Naive B cell (primary cell): Measurements from ENCODE around the gene LEAP2. TPM values are rescaled to one million over a fixed set of nuclear protein-coding genes. Genes with fewer than 3 reads are reported as not detected.

Source experiments
- ATAC-seq, 2 donors: fragments of 150-1000 bp; cut with Tn5 transposase; 2 replicates each; pipeline ENCODE4 v1.10.0; 2021; ENCODE audit warnings: low read depth in 2 of 2, mild to moderate bottlenecking in 2 of 2, moderate library complexity in 2 of 2
- DNase-seq: peaks from one replicate; pipeline ENCODE4 v3.0.0; 2022
- H3K27ac Mint-ChIP-seq, 6 donors: one replicate each; pipeline ENCODE4 v1.8.0; 2020 to 2022; ENCODE audit warnings: mild to moderate bottlenecking in 6 of 6, mixed read lengths in 6 of 6, moderate library complexity in 5 of 6, inconsistent platforms in 2 of 6
- H3K27me3 Mint-ChIP-seq, 3 donors: one replicate each; pipeline ENCODE4 v1.8.0; 2021 to 2022; ENCODE audit warnings: mixed read lengths in 3 of 3, mild to moderate bottlenecking in 1 of 3
- H3K36me3 Mint-ChIP-seq, 2 donors: one replicate each; pipeline ENCODE4 v1.8.0; 2020 to 2022; ENCODE audit warnings: mixed read lengths in 2 of 2, inconsistent platforms in 1 of 2, mild to moderate bottlenecking in 1 of 2
- H3K4me1 Mint-ChIP-seq, 3 donors: one replicate each; pipeline ENCODE4 v1.8.0; 2020 to 2022; ENCODE audit warnings: mixed read lengths in 3 of 3, inconsistent platforms in 1 of 3, mild to moderate bottlenecking in 1 of 3, moderate library complexity in 1 of 3
- H3K4me3 Mint-ChIP-seq, 8 donors: one replicate each; pipeline ENCODE4 v1.8.0; 2020 to 2022; ENCODE audit warnings: mild to moderate bottlenecking in 8 of 8, mixed read lengths in 8 of 8, moderate library complexity in 8 of 8, inconsistent platforms in 2 of 8
- H3K9me3 Mint-ChIP-seq, 7 donors: one replicate each; pipeline ENCODE4 v1.8.0; 2020 to 2022; ENCODE audit warnings: mixed read lengths in 7 of 7, mild to moderate bottlenecking in 5 of 7, inconsistent platforms in 2 of 7, moderate library complexity in 1 of 7
- polyA plus RNA-seq, 6 donors: library from polyadenylated mRNA; unstranded; fragments of 300-500 nt; fragmentation: Illumina TruSeq; gene quantifications; one replicate each; pipeline ENCODE4 v1.2.3, GENCODE V29; 2021; ENCODE audit warnings: low read depth in 6 of 6

LEAP2 gene
- polyA plus RNA-seq: 1 to 10 TPM; 1.6 to 3.2 (median 2.2) TPM

GRCh38 chr5:132873119-132873929 lies at the start of gene LEAP2:
TSS of gene LEAP2 (plus strand) at chr5:132873668. CDS start at chr5:132873695, 27 bp downstream.
- Mint-ChIP-seq H3K4me1 (peaks cover 0 to 7% (median 5%) of the 10 kb centered on the region in 3 donors), H3K36me3 (peaks cover 0 to 8% of the 10 kb centered on the region in 2 donors)

GRCh38 chr5:132824426-132824825 lies 49.0 kb upstream of the LEAP2 start:
- peak overlapping the region in 6 of 8 donors; percentile 29 to 66 (median 51) for H3K4me3 Mint-ChIP-seq
- DNase-seq: no peak
- H3K4me1 Mint-ChIP-seq: peaks cover 9 to 30% (median 17%) of the 10 kb centered on the region in 3 donors
- peaks cover 0 to 4% of the 10 kb centered on the region in 2 donors for H3K36me3 Mint-ChIP-seq
- no peak overlapping the region for H3K27ac Mint-ChIP-seq
- no peak for ATAC-seq
- peaks cover 52 to 87% (median 56%) of the 10 kb centered on the region in 3 donors for H3K27me3 Mint-ChIP-seq
- no peaks in the 10 kb centered on the region for H3K9me3 Mint-ChIP-seq

More at GRCh38 chr5:132873119-132873929, at the start of gene LEAP2:
- Mint-ChIP-seq H3K4me3 (no peak within 1 kb of the TSS), H3K27me3 (no peaks in the 10 kb centered on the region), H3K27ac (peak within 1 kb of the TSS; percentile 3 to 92 (median 64)), H3K9me3 (no peaks in the 10 kb centered on the region)
- no peak for DNase-seq
- no peak for ATAC-seq

GRCh38 chr5:132825033-132825833 lies 48.2 kb upstream of the LEAP2 start:
- Mint-ChIP-seq H3K4me3 (peak overlapping the region; percentile 25 to 66 (median 48)), H3K9me3 (no peaks in the 10 kb centered on the region), H3K27me3 (peaks cover 49 to 86% (median 51%) of the 10 kb centered on the region in 3 donors), H3K36me3 (peaks cover 0 to 2% of the 10 kb centered on the region in 2 donors), H3K27ac (no peak overlapping the region), H3K4me1 (peaks cover 5 to 29% (median 15%) of the 10 kb centered on the region in 3 donors)
- ATAC-seq (no peak), DNase-seq (no peak)

GRCh38 chr5:132825834-132826391 lies 47.6 kb upstream of the LEAP2 start:
- Mint-ChIP-seq H3K27me3 (peaks cover 47 to 81% (median 48%) of the 10 kb centered on the region in 3 donors), H3K4me1 (peaks cover 4 to 28% (median 10%) of the 10 kb centered on the region in 3 donors), H3K9me3 (no peaks in the 10 kb centered on the region), H3K36me3 (no peaks in the 10 kb centered on the region), H3K27ac (no peak overlapping the region), H3K4me3 (peak overlapping the region in 6 of 8 donors; percentile 37 to 62 (median 52))
- peak in 1 of 2 donors; percentile 17 for ATAC-seq
- no peak for DNase-seq

- no peak for ATAC-seq
- Mint-ChIP-seq H3K36me3 (no peaks in the 10 kb centered on the region), H3K27me3 (peaks cover 42 to 83% (median 54%) of the 10 kb centered on the region in 3 donors), H3K4me1 (peaks cover 9 to 34% (median 14%) of the 10 kb centered on the region in 3 donors), H3K9me3 (no peaks in the 10 kb centered on the region), H3K4me3 (peak overlapping the region; percentile 17 to 68 (median 52)), H3K27ac (no peak overlapping the region)
- no peak for DNase-seq
Measured at GRCh38 chr5:132826424-132827082, 46.9 kb upstream of the LEAP2 start.

GRCh38 chr5:132827943-132828673 lies 45.4 kb upstream of the LEAP2 start:
- Mint-ChIP-seq H3K27me3 (peaks cover 36 to 75% (median 49%) of the 10 kb centered on the region in 3 donors), H3K4me3 (peak overlapping the region in 5 of 8 donors; percentile 0 to 92 (median 70)), H3K9me3 (no peaks in the 10 kb centered on the region), H3K36me3 (no peaks in the 10 kb centered on the region), H3K4me1 (peaks cover 9 to 34% (median 14%) of the 10 kb centered on the region in 3 donors), H3K27ac (peak overlapping the region in 1 of 6 donors; percentile 37)
- ATAC-seq (no peak), DNase-seq (no peak)

- H3K9me3 Mint-ChIP-seq: no peaks in the 10 kb centered on the region
- DNase-seq (no peak), ATAC-seq (no peak)
- no peak overlapping the region for H3K27ac Mint-ChIP-seq
- H3K36me3 Mint-ChIP-seq: no peaks in the 10 kb centered on the region
- H3K4me1 Mint-ChIP-seq: peaks cover 9 to 25% (median 14%) of the 10 kb centered on the region in 3 donors
- peaks cover 32 to 67% (median 42%) of the 10 kb centered on the region in 3 donors for H3K27me3 Mint-ChIP-seq
- H3K4me3 Mint-ChIP-seq: peak overlapping the region; percentile 70 to 93 (median 90)
Measured at GRCh38 chr5:132828846-132829494, 44.5 kb upstream of the LEAP2 start.

- Mint-ChIP-seq H3K4me3 (peak overlapping the region; percentile 85 to 93 (median 91)), H3K4me1 (peaks cover 9 to 24% (median 14%) of the 10 kb centered on the region in 3 donors), H3K27ac (peak overlapping the region in 3 of 6 donors; percentile 34 to 89 (median 68)), H3K36me3 (no peaks in the 10 kb centered on the region), H3K9me3 (no peaks in the 10 kb centered on the region), H3K27me3 (peaks cover 31 to 61% (median 39%) of the 10 kb centered on the region in 3 donors)
- DNase-seq: peak; percentile 70
- ATAC-seq: peak; percentile 91 to 92
Measured at GRCh38 chr5:132829742-132830435, 43.6 kb upstream of the LEAP2 start.

GRCh38 chr5:132830436-132831094 lies 42.9 kb upstream of the LEAP2 start, which contains the start of gene SHROOM1:
TSS of gene SHROOM1 (minus strand) at chr5:132830647. CDS start at chr5:132826140, 4,507 bp downstream.
- Mint-ChIP-seq H3K36me3 (no peaks in the 10 kb centered on the region), H3K4me3 (peak within 1 kb of the TSS; percentile 85 to 93 (median 91)), H3K9me3 (no peaks in the 10 kb centered on the region), H3K4me1 (peaks cover 9 to 21% (median 12%) of the 10 kb centered on the region in 3 donors), H3K27me3 (peaks cover 31 to 58% (median 39%) of the 10 kb centered on the region in 3 donors), H3K27ac (peak within 1 kb of the TSS in 4 of 6 donors; percentile 39 to 89 (median 76))
- DNase-seq (peak; percentile 27), ATAC-seq (peak; percentile 28 to 29)

GRCh38 chr5:132831095-132831860 lies 42.2 kb upstream of the LEAP2 start:
- Mint-ChIP-seq H3K4me3 (peak overlapping the region; percentile 80 to 91 (median 83)), H3K9me3 (no peaks in the 10 kb centered on the region)

More at GRCh38 chr5:132831095-132831860, 42.2 kb upstream of the LEAP2 start:
- Mint-ChIP-seq H3K27ac (peak overlapping the region in 3 of 6 donors; percentile 39 to 85 (median 84)), H3K4me1 (peaks cover 9 to 21% (median 12%) of the 10 kb centered on the region in 3 donors), H3K36me3 (no peaks in the 10 kb centered on the region), H3K27me3 (peaks cover 27 to 52% (median 36%) of the 10 kb centered on the region in 3 donors)
- DNase-seq (no peak), ATAC-seq (no peak)
